ENCODE results near the gene SARS1. TPM values are rescaled to one million over a fixed set of nuclear protein-coding genes. Genes with fewer than 3 reads are reported as not detected.

SARS1 gene
- total and polyA plus RNA-seq, 2 donors (not counting 1 experiment from before 2014, with no cell fraction given), result 237 to 437 TPM

- no peak overlapping the region for H2AFZ ChIP-seq (ENCODE audit: low read length)
- DNase-seq (ENCODE audit: low read depth in 2 of 2), result no peak
- H3K27me3 ChIP-seq (ENCODE audit: control insufficient read depth, insufficient read depth, low read length), result peaks cover 2% of the 10 kb centered on the region
- no peak overlapping the region for H3K27ac ChIP-seq (ENCODE audit: insufficient read depth, low read length)
- H3K4me2 ChIP-seq (ENCODE audit: extremely low read depth, insufficient read depth, low read length), result no peak overlapping the region
- H3K9me3 ChIP-seq (ENCODE audit: control insufficient read depth, insufficient read depth, low read depth, low read length), result no peaks in the 10 kb centered on the region
- TF ChIP-seq CTCF (conservative IDR thresholded peaks at IDR 0.05 in 1 of 2, IDR thresholded peaks at IDR 0.05 in 1 of 2; ENCODE audit: low read depth in 1 of 2, low read length in 2 of 2) (no peak), EZH2 (IDR thresholded peaks at IDR 0.05; ENCODE audit: low read length, missing control alignments) (no peak)
- no peak overlapping the region for H3K9ac ChIP-seq (ENCODE audit: insufficient read depth, low read length)
- H3K79me2 ChIP-seq (ENCODE audit: control insufficient read depth, insufficient read depth, low read length), result no peaks in the 10 kb centered on the region
- no peak overlapping the region for H3K4me3 ChIP-seq (replicated peaks in 1 of 4; ENCODE audit: control extremely low read depth in 1 of 4, insufficient read depth in 1 of 4, low read depth in 3 of 4, low read length in 4 of 4)
- H3K36me3 ChIP-seq (ENCODE audit: control insufficient read depth, insufficient read depth, low read length), result no peaks in the 10 kb centered on the region
- peaks cover 5% of the 10 kb centered on the region for H3K4me1 ChIP-seq (ENCODE audit: control insufficient read depth, extremely low read depth, insufficient read depth, low read length)
- H4K20me1 ChIP-seq (ENCODE audit: control insufficient read depth, extremely low read depth, insufficient read depth, low read length), result no peaks in the 10 kb centered on the region
Observed at GRCh38 chr1:109251277-109252166, 37.8 kb downstream of the SARS1 start.

- Histone ChIP-seq H4K20me1 (ENCODE audit: control insufficient read depth, extremely low read depth, insufficient read depth, low read length) (no peaks in the 10 kb centered on the region), H3K4me1 (ENCODE audit: control insufficient read depth, extremely low read depth, insufficient read depth, low read length) (peaks cover 5% of the 10 kb centered on the region), H3K27ac (ENCODE audit: insufficient read depth, low read length) (no peak overlapping the region), H3K4me3 (replicated peaks in 1 of 4; ENCODE audit: control extremely low read depth in 1 of 4, insufficient read depth in 1 of 4, low read depth in 3 of 4, low read length in 4 of 4) (no peak overlapping the region), H3K79me2 (ENCODE audit: control insufficient read depth, insufficient read depth, low read length) (no peaks in the 10 kb centered on the region), H3K9ac (ENCODE audit: insufficient read depth, low read length) (no peak overlapping the region), H3K27me3 (ENCODE audit: control insufficient read depth, insufficient read depth, low read length) (no peaks in the 10 kb centered on the region), H3K9me3 (ENCODE audit: control insufficient read depth, insufficient read depth, low read depth, low read length) (no peaks in the 10 kb centered on the region), H3K4me2 (ENCODE audit: extremely low read depth, insufficient read depth, low read length) (no peak overlapping the region), H2AFZ (ENCODE audit: low read length) (no peak overlapping the region), H3K36me3 (ENCODE audit: control insufficient read depth, insufficient read depth, low read length) (no peaks in the 10 kb centered on the region)
- DNase-seq (ENCODE audit: low read depth in 2 of 2), result no peak
- no peak for TF ChIP-seq CTCF (conservative IDR thresholded peaks at IDR 0.05 in 1 of 2, IDR thresholded peaks at IDR 0.05 in 1 of 2; ENCODE audit: low read depth in 1 of 2, low read length in 2 of 2)
- no peak for TF ChIP-seq EZH2 (IDR thresholded peaks at IDR 0.05; ENCODE audit: low read length, missing control alignments)
Observed at GRCh38 chr1:109252167-109252892, 38.6 kb downstream of the SARS1 start.
